GM06990 (cell line): ENCODE measurements around the gene SOCS7.

ENCODE experiments used
- DNase-seq: peaks from one replicate; pipeline ENCODE4 v3.0.0-alpha.2; 2011; ENCODE audit not compliant: insufficient read length; ENCODE audit errors: extremely low read depth
- H3K27me3 ChIP-seq: replicated peaks from 2 replicates; pipeline ENCODE4 v1.6.0; 2011; ENCODE audit warnings: low read length; ENCODE audit not compliant: control insufficient read depth, insufficient read depth
- H3K36me3 ChIP-seq: 2 replicates; pipeline ENCODE4 v1.5.1; 2011; ENCODE audit warnings: low read length; ENCODE audit not compliant: control insufficient read depth, insufficient read depth
- H3K4me3 ChIP-seq: replicated peaks from 2 replicates; pipeline ENCODE4 v1.5.1; 2011; ENCODE audit warnings: low read depth, mild to moderate bottlenecking, control low read depth, low read length
- CTCF ChIP-seq: IDR thresholded peaks from 2 replicates; pipeline ENCODE4 v1.5.1; 2011; ENCODE audit warnings: low read length, control low read depth, mild to moderate bottlenecking, inconsistent platforms; ENCODE audit not compliant: insufficient read depth, poor library complexity, severe bottlenecking

Gene SOCS7

GRCh38 chr17:38379448-38379847 lies 27.8 kb downstream of the SOCS7 start:
- H3K4me3 ChIP-seq = no peak overlapping the region
- no peaks in the 10 kb centered on the region for H3K36me3 ChIP-seq
- DNase-seq = no peak
- no peak for TF ChIP-seq CTCF
- H3K27me3 ChIP-seq = no peaks in the 10 kb centered on the region

DNA sequence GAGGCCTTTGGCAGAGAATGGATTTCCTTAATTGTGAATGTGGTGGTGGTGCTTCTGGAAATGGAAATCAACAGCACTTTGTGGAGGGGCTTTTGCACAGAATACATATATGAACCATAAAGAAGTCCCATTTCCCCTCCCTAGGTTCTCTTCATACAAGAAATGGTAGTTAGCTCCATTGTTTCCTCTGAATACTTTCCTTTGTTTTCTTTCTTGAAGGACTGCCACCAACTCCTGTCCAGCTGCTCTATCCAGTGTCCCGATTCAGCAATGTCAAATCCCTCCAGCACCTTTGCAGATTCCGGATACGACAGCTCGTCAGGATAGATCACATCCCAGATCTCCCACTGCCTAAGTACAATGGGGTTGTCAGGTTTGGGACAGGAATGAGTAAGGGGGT lies 43.4 kb downstream of the SOCS7 start:
- TF ChIP-seq CTCF = no peak
- DNase-seq = no peak
- Histone ChIP-seq H3K36me3 (no peaks in the 10 kb centered on the region; the same call in none of the 2 replicates), H3K27me3 (no peaks in the 10 kb centered on the region), H3K4me3 (no peak overlapping the region)

GRCh38 chr17:38397227-38397626 lies 45.6 kb downstream of the SOCS7 start:
- Histone ChIP-seq H3K36me3 (peaks cover 5% of the 10 kb centered on the region), H3K27me3 (no peaks in the 10 kb centered on the region), H3K4me3 (no peak overlapping the region)
- no peak for DNase-seq
- no peak for TF ChIP-seq CTCF

GRCh38 chr17:38400286-38400685 lies 48.6 kb downstream of the SOCS7 start:
- H3K27me3 ChIP-seq = no peaks in the 10 kb centered on the region
- no peak overlapping the region for H3K4me3 ChIP-seq
- TF ChIP-seq CTCF = no peak
- H3K36me3 ChIP-seq = peaks cover 5% of the 10 kb centered on the region
- no peak for DNase-seq

DNA sequence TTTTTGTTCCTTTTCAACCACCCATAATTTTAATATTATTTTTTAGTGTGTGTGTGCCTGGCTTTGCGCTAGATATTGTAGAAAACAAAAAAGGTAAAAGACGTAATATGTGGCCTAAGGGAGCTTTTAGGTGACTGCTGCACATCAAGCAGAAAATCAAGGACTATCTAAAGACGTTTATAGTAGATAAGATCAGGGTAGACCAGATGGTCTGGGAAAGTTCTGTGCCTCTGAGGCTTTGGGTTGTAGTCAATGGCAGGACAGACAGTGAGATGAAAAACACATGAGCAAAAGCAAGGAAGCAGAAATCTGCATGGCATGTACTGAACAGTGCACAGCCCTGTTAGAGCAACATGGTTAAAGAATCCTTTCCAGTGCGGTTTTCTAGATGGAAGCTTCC lies 49.8 kb downstream of the SOCS7 start:
- Histone ChIP-seq H3K4me3 (no peak overlapping the region), H3K27me3 (no peaks in the 10 kb centered on the region), H3K36me3 (peaks cover 5% of the 10 kb centered on the region)
- no peak for TF ChIP-seq CTCF
- no peak for DNase-seq

- H3K27me3 ChIP-seq = no peaks in the 10 kb centered on the region
- no peak for TF ChIP-seq CTCF
- peaks cover 5% of the 10 kb centered on the region for H3K36me3 ChIP-seq
- DNase-seq = no peak
- no peak overlapping the region for H3K4me3 ChIP-seq
Measured at GRCh38 chr17:38402897-38403296, 51.3 kb downstream of the SOCS7 start.
